ENCODE data around the gene WDFY2.
A peak's percentile ranks its signal among the peaks of the same experiment; 100 is the strongest.
"Not testable (repeated sequence)": the region's sequence is repeated elsewhere in the genome, so short reads cannot be mapped to it uniquely, and the experiment has no call there.

WDFY2 gene

DNA sequence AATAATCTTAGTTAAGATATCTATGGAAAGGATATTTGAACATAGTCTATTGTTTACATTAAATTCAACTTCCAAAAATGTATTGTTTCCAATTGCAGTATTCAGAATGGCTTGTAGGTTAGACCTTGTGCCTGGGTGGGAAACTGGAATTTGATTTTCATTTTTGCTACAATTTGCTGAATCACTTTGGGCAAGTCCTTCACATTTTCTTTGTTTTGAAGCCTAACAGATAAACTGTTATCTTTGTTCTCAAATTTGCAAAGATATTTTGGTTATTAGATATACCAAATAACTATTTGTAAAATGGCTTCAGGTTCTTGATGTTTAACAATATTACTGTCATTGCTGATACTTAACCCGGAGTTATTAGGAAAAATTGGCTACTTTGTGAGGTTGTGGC is 82.6 kb downstream of the WDFY2 start:
- DNase-seq, result no peak

DNA sequence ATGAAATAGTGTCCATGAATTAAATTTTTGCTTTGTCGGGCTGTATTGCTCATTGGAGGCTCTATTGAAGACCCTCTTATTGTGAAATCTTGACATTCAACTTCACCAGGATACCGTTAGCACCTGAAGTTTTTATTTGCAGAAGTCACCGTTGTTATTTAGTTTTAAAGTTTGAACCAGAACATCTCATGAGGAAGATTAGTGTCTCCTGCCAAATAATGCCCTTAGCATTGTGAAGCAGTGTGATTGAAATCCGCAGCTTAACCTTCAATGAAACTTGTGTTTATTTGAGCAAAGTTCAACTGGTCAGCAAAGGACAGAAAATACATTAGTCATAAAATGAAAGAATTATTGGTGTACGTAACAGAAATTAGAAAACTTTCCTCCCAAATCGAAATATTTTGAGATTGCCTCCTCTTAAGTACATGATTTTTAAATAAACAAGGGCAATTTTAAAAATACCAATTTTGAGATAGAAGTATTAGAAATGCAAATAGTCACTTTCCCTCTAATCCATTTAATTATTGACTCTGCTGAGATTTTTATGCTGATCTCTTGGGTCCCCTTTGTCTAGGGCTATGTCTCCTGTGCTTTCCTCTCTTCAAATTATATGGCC is 84.4 kb downstream of the WDFY2 start:
- no peak for DNase-seq

DNA sequence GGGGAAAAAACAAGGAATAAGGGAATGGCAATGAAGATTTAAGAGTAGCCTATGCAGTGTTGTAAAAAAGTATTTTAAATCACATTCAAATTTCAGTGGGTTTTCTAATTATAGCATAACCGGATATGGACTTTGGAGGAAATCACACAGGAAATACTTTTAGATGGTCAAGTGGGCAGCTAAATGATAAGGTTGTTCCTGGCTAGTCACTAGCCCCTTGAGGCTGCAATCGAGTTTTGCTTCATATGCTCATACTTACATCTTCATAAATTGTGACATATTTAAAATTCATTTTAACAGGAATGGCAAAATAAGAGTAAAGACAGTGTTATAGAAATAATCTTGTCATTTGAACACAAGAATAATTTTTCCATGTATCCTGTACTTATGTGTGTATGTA is 88.9 kb downstream of the WDFY2 start:
- no peak for DNase-seq

DNA sequence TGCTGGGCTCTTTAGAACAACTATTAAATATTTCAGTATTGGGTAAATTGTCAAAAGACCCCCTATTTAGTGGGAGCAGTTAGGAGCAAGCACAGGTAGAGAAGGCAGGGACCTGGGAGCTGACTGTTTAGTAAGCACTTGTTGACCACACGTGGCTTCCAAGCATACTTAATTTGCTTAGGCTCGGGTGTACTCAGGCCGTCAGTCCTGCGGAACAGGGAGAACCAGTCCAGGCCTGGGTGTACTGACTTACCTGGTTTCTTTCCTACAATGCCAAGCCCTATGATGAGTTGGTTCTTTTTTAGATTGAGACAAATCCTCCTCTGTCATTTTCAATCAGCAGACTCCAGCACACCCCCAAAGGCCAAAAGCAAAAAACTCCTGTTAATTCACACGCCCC is 90.0 kb downstream of the WDFY2 start:
- DNase-seq, result no peak

DNA sequence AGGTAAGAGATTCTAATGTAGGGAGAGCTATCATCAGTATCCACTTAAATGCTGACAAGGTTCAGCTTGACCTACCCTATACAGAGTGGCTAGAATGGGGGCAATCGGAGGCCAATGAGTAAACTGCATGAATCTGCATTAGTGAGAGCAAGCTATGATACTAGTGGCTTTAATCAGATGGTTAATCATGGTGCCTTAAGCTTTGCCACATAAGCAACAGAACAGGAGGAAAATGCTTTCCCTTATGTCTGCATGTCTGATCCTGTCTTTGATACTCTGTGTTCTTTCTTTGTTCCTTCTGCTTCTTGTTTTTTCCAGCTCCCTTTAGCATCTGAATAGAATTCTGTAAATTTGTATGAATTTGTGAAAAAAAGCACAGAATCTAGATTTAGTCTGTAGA is 91.1 kb downstream of the WDFY2 start:
- no peak for DNase-seq

DNA sequence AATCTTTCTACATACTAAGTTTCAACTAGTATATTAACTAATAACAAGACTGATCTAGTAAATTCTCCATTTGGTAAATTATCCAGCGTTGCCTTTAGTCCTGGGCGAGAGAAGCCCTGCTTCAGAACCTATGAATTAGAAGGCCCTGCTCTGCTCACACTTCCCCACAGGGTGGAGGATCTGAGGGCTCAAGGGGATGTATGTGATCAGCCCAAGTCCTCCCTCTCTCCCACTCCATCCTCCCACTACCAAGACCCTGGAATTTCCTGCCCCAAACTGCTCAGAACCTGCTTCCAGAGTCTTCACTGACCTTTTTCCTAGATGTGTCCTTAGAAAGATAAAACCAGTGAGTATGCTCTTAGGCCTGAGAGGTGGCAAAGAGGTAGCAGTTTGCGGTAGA is 91.6 kb downstream of the WDFY2 start:
- no peak for DNase-seq

DNA sequence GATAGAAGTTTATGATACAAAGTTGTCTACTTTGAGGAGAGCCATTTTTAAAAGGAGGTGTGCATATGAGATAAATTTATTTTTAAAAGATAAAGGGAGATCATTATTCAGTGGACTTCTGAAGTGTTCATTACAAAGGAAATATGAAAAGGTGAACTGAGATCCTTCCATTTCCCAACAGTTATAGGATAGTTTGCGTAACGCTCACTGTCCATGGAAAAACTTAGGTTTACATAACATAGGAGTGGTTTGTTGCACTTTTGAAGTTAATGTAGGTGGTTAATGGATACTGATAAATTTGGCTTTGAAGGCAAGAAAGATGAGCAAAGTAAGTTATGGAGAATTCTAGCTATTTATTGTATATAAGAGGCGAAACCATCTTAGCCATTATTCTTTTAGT is 92.5 kb downstream of the WDFY2 start:
- DNase-seq, result no peak

DNA sequence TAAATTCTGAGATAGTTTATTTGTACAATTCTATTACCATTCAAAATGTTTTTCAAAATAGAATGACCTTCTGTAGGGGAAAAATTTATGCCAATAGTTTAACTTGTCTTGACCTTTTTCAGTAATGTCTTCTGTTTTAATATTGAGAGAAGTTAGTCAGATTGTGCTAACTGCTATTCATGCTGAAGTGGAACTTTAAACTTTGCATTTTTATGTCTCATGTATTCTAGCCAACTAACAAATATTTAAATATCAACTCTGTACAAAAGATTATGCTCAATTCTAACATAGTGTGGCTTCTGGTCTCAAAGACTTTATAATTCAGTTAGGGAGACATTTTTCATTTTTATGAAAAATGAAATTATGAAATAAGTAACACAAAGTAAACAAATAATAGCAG is 94.2 kb downstream of the WDFY2 start:
- DNase-seq, result no peak

DNA sequence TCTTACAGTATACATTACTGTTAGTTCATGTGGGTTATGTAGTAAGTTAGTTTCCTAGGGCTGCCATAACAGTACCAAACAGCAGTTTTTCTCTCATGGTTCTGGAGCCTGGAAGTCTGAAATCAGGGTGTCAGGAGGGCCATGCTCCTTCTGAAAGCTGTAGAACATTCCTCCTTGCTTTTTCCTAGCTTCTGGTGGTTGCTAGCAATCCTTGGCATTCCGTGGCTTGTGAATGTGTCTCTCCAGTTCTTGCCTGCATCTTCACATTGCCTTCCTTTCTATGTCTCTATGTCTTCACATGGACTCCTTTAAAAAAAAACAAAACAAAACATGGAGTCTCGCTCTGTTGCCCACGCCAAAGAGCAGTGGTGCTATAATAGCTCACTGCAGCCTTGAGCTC is 95.4 kb downstream of the WDFY2 start:
- no peak for DNase-seq

DNA sequence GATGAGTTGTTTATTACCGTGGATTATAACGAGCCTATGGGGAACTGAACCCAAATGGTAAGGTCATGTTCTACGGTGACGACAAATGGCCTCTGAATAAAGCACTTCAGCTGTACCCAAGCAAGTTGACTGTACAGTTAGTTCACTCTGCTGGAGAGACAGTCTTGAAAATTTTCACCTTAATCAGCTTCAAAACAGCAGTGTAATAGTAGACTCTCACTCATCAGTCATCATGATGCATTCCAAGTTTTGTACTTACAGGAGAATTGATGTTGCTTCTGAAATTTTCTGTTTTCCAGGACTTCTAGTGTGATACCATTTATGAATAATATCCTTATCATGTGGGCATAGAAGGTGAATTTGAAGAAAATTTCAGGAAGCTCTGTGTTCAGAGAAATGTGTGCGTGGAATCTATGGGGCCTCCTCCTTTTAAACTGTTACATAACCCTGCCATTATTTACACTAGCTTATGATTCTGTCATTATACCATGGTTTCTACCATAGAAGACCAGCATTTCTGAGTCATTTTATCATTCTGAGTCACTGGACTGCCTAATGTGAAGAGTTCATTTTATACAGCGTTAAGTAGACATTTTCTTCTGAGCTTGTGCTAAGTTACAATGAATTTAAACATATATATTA is 96.9 kb downstream of the WDFY2 start:
- peak in 1 of 5 donors; percentile 26 for DNase-seq

DNA sequence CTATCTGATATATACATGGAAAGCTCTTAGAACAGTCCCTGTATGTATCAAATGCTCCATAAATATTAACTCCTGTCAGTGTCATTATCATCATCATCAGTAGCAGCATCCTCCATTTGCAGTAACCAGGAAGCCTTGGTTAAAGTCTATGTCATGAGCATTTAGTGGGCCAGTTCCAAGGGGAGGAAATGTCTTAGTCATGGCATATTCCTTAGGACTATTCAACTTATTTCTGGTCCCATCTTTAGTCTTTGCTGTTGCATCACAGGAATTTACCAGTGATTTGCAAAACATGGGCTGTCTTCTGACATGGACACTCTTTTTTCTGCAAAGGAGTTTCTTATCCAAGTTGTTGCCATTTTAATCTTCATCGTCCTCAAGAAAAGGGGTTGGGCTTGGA is 98.4 kb downstream of the WDFY2 start:
- DNase-seq, result no peak

DNA sequence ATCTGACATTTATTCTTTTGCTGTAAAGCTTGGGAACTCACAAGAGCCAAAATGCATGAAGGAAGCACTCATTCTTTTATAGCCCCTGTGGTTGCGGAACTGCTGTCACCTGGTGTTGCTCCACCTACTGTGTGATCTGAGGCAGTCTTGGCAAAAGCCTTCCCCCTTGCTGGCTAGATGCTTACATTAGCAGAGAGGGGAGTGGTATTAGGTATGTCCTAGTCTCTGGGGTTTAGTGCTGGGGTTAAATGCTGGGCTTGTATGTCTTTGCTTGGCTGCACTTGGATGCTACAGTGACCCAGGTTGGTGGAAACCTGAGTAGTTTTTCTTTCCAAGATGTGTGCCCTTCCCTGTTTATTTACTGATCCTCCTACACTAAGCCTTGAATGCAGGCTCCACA is 99.3 kb downstream of the WDFY2 start:
- DNase-seq, result no peak

DNA sequence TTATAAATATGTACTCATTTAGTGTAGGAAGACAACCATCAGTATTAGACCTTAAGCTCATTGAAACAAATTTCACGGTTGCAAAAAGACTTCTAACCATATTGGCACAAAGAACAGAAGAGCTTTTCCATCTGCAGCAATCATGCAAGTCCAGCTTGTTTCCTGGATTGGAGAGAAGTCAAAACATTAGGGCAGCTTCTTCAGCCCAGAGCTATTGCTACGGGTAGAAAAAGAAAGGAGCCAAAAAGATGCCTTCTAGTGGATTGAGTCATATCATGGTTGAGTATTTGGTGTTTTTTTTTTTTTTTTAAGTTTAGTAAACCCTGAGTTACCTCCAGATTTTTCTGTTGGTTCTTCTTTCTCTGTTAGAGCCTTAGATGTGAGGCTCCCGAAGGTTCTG is 99.8 kb downstream of the WDFY2 start:
- DNase-seq, result no peak

DNA sequence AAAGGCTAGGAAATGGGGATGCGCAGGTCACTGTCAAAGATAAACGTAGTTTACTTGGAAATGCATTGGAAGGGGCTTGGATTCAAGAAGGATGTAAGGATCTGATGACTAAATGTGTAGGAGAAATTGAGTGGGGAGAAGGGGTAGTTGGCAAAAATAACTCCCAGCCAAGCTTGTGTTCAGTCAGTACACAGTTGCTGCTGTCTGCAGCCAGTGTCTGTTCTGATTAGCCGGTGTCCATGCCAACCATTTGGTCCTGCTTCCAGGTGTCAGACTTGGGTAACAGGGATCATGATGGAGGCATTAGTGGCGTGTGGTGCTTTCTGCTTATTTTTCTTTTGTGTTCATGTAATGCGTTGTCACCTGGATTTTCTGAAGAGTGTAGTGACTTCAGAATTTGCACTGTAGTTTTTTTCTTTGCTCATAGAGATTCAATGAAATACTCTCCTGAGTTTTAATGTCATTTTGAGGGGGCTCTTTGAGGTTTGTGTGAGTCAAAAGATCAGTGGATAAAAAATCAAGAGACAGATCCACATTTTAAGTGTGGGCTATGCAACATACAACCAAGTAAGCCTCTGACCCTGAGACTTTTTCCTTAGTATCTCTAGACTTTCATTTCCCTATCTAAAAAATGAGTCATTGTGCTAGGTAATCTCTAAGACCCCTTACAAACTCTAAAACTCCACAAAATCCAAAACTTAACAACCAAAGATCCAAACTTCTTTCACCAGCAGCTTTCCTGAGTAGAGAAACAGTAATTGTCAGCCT is 103.9 kb downstream of the WDFY2 start:
- no peak for DNase-seq

DNA sequence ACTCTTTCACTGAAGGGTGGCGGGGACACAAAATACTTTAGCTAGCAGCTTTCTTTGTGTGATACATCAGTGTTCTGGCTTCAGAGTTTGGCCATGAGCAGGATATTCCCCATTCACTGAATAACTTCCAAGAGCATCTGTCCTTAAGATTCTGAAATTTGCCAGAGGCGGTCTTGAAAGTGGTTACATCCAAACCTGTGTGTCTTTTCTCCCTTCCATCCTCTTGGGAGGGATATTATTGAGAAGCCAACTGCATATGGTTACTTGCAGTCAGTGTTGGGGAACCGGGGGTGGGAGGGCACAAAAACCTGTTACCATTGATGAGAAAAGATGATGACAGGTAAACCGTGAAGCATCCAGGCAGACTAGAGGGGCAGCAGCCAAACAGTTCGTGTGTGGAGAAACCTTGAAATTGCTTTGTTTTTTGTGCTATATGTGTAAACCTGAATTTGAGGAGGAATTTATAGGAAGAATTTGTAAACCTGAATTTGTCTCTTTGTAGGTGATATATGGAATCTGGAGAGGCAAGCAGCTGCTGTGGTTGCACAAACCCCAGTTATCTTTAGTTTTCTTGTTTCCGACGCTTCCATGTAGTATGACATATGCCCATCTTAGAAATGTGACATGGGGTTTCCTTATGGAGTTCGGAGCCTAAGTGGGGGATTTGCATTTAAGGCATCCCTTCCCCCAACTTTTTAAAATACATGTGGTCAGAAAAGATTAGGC is 104.8 kb downstream of the WDFY2 start:
- no peak for DNase-seq

DNA sequence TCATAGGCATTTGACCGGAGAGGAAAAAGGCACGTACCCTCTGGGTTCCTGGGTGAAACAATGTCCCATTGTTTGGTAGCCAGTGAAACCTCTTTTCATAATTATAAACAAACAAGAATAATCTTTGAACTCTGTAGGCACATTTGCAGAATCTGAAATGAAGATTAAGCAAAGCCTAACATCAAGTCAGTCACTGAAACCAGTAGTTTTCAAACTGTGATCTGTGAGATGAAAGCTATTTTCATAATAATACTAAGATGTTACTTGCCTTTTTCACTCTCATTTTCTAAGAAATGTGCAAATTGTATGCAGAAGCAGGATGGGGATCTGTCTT is 105.4 kb downstream of the WDFY2 start:
- DNase-seq, result no peak

DNA sequence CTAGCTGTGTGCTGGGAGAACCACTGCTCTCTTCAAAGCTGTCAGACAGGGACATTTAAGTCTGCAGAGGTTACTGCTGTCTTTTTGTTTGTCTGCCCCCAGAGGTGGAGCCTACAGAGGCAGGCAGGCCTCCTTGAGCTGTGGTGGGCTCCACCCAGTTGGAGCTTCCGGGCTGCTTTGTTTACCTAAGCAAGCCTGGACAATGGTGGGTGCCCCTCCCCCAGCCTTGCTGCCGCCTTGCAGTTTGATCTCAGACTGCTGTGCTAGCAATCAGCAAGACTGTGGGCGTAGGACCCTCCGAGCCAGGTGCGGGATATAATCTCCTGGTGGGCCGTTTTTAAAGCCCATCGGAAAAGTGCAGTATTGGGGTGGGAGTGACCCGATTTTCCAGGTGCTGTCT is 111.4 kb downstream of the WDFY2 start:
- not testable (repeated sequence) for DNase-seq

DNA sequence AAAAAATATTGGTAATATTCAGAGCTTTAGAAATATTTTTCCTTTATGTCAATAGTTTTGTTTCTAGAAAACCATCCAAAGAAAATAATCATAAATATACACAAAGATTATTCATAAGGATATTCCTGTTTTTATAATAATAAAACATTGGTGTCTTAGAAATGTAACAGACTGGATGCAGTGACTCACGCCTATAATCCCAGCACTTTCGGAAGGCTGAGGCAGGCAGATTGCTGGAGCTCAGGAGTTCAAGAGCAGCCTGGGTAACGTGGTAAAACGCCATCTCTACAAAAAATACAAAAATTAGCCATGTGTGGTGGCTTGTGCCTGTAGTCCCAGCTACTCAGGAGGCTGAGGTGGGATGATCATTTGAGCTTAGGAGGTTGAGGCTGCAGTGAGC is 112.9 kb downstream of the WDFY2 start:
- DNase-seq, result no peak

DNA sequence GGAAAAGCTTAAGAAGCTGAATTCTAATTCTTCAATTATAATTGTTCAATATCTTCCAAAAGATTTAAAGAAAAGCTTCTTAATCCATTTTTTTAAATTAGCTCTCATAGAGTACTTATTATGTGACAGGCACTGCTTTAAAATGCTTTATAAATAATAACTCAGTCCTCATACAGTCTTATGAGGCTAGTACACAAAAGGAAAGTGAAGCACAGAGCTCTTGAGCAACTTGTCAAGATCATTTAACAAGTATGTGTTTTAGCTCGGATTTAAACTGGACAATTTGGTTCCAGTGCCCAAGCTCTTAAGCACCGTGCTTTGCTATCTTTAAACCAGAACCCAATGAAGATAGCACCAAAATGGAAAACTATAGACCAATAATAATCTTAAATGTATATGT is 113.6 kb downstream of the WDFY2 start:
- no peak for DNase-seq

DNA sequence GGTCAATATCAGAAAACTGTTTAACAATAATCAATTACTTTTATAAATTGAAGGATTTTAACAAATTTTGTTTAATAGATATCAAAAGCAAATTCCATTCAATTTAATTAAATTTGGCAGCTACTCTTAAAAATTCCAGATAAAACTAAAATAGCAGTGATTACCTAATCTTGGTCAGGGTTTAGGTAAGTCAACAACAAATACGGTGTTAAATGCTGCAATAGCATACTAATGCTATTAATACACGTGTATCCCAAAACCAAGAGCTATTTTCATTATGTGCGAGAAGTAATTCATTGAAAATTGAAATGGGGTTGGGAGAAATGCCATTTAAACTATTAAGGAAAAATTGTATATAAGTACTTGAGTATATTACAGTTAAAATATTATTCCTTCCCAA is 114.1 kb downstream of the WDFY2 start:
- no peak for DNase-seq

DNA sequence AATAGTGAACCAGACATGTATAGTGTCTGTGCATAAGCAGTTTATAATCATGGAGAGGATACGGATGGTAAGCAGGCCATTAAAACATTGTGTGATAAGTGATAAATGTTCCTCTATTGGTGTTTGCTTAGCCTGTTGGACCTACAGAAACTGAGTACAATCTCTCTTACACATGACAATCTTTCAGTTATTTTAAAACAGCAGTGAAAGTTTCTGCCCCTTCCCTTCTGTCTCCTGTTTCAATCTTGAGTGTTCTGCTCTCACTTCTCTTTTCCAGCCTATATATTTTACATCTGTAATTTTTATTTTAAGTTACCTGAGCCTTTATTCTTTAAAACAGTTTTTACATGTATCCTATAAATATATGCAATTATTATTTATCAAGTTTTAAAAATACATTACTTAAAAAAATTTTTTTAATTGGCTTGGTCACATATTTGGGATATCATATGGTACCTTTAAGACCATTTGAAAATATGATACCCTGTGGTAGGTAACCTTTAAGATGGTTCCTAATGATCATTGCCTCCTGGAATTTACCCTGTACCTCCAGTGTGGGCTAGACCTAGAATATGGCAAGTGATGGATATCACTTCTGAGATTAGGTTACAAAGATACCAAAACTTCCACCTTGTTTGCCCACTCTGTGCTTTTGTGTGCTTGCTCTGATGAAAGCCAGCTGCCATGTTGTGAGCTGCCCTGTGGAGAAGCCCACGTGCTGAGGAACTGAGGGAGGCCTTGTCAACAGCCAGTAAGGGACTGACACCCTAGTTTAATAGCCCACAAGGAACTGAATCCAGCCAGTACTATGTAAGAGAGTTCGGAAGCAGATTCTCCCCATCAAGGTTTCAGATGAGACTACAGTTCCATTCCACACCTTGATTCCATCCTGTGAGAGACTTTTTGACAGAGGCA is 120.4 kb downstream of the WDFY2 start:
- no peak for DNase-seq

DNA sequence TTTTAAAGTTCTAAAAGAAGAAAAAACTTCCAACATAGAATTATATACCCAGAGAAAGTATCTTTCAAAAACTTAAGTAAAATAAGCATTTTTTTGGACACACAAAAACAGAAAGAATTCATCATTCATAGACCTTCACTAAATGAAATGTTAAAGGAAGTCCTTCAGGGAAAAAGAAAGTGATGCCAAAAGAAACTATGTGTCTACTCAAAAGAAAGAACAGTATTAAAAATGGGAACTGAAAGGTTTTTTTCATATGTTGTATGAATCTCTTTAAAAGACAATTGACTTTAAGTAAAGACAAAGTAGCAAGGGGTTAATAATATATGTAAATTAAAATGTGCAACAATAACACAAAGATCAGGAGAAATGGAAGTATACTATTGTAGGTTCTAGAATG is 123.2 kb downstream of the WDFY2 start:
- DNase-seq, result no peak

DNA sequence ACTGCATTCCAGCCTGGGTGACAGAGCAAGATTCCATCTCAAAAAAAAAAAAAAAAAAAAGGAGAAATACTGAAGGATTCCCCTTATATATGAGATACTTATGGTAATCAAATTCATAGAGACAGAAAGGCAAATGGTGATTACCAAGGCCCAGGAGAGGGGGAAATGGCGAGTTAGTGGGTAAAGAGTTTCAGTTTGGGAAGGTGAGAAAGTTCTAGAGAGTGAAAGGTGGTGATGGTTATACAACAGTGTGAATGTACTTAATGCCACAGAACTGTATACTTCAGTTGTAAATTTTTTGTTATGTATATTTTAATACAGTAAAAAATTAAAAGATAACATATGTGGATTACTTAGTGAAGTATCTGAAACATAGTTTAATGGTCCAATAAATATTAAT is 129.5 kb downstream of the WDFY2 start:
- no peak for DNase-seq
